GM19023 (cell line): ENCODE measurements around the gene CAMK2A.

Experiments used
- ATAC-seq: cut with Tn5 transposase; IDR thresholded peaks from one replicate; pipeline ENCODE4 v1.9.1; 2021; ENCODE audit warnings: mild to moderate bottlenecking, moderate library complexity; ENCODE audit not compliant: unreplicated experiment

CAMK2A gene

DNA sequence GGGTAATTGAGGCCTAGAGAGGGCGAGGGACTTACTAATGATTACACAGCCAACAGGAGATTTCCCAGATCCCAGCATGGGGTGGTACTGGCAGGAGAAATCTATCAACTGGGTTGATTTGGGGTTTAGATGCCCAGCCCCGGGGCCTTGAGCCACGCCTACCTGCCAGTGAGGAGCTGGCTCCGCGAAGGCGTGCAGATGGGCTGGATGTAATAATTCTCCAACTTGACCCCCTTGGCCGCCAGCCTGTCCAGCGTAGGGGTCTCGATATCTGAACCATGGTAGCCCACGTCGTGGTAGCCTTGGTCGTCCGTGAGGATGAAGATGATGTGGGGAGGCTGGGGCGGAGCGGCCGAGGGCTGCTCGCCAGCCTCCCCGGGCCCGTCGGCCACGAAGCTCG lies 12.3 kb upstream of the CAMK2A start:
- ATAC-seq = no peak

- no peak for ATAC-seq
These were observed 11.6 kb upstream of the CAMK2A start for GRCh38 chr5:150301170-150301505.

DNA sequence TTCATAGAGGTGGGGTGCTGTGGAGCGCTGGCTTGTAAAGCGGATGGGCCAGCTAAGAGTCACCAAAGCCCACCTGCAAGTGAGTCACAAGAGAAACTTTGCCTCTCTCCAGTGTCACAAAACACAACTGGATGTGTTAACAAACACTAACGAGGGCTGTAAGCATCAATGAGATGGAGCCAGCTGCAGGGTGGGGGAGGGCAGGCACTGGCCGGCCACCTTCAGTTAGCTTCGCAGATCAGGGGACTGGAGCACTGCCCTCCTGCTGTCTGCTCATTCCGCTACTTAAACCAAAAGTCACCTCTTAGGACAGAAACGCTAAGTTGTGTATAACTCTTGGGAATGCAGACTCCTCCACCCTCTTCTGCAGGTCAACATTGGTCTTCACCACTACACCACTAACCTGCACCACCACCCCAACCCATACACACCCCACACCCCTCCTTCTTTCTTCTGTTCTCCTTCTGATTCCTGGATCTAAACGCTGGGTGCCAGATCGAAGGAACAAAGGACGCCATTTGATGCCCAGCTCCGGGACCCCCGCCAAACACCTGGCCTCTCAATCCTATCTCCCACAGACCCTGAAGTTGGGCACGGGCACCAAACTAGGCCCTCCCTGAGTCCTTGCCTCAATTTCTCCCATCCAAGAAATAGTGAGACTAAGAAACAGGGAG lies 11.1 kb upstream of the CAMK2A start:
- ATAC-seq = no peak

DNA sequence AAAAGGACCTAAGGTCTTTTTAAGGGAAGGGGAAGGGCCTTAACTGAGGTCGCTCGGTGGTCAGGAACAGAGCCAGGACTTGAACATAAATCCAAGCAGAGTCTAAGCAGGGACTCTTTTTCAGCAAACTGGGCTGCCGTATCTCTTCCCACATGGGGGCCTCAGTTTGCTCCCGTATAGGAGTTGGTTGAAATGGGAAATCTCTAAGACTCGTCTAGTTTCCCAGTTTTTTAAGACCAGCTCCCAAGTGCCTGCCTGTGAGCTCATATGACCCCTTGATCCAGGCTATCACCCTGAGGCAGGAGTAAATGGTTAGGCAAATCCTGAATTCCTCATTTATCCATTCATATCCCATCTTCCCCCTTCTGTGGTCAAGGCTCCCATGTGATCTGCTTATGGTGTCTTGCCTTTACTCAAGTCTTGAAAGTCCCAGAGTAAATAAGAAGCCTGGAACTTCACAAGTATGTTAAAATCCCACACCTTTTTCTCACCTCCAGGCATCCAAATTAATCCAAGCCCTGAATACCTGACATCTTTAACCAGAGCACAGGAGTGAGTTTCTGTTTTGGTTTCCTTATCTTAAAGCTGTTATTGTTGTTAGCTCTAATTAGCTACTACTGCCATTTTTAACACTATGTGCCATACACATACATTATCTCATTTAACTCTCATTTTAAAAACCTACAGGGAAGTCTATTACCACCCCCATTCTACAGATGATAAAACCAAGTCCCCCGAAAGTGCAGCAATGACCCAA lies 10.2 kb upstream of the CAMK2A start:
- no peak for ATAC-seq

DNA sequence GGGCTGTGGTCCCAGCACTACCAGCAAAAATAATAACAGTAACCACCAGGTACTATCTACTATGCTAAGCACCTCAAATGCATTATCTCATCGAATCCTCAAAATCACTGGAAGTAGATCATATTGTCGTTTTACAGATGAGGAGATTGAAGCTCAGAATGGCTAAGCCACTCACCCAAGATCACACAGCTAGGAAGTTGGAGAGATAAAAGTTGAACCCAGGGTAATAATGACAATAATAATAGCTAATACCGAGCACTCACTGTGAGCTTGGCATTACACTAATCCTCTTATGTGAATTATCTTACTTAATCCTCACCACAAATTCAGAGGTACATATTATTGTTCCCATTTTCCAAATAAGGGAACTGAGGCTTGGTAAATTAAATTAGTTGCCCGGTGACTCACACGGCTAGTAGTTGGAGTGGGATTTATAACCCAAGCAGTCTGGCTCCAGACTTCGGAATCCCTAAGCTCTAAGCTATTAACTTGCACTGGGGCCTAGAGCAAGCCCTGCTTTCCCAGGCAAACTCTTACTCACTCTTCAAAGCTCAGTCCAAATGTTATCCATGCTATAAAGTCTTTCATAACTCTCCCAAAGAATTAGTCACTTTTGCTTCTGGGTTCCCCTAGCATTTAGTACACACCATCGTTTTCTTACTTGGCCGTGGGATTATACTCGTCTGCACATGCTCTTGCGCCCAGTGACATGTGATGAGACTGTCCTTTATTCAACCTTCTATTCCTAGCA lies 9.3 kb upstream of the CAMK2A start:
- no peak for ATAC-seq

- no peak for ATAC-seq
These were observed 8.5 kb upstream of the CAMK2A start for GRCh38 chr5:150297934-150298595.

GRCh38 chr5:150297236-150297890 lies 7.8 kb upstream of the CAMK2A start:
- ATAC-seq = no peak

GRCh38 chr5:150296496-150296895 lies 6.9 kb upstream of the CAMK2A start:
- no peak for ATAC-seq

GRCh38 chr5:150295741-150296486 lies 6.3 kb upstream of the CAMK2A start:
- no peak for ATAC-seq

- ATAC-seq = no peak
These were observed 5.6 kb upstream of the CAMK2A start for GRCh38 chr5:150295172-150295634.

GRCh38 chr5:150294551-150295071 lies 5.0 kb upstream of the CAMK2A start:
- ATAC-seq = no peak

DNA sequence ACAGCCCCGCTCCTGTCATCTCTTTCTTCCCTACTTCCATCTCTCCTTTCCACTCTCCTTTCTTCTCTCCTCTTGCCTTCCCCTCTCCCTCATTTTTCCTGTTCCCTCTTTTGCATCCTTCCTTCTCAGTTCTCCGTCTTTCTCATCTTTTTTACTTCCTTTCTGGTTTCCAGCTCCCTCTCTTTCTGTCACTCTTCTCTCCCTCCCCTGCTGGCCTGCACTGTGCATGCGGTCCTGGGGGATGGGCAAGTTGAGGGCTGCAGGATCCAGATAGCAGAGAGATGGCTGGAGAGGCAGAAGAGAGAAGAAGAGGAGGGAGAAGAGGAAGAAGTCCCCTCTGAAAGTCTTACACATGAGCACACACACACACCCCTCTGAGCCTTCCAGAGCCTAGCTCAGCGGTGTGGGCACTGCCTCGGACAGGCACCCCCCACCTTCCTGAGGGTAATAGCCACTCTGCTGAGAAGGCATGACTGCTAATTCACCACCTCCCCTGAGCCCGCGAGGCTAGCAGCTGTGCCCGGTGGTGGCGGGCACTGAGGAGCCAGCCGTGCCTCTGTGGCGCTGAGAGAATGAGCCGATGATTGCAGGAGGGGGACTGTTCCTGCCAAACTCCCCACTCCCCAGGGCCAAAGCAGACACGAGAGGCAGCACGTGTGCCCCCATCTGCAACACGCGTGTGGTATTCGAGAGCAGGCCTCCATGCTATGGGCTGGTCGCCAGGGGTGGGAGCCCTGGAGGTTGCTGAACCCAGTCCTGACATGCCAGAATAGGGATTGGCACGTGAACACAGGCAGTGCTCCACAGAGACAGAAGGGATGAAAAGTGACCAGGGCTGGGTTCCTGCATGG lies 3.7 kb upstream of the CAMK2A start:
- ATAC-seq = no peak

DNA sequence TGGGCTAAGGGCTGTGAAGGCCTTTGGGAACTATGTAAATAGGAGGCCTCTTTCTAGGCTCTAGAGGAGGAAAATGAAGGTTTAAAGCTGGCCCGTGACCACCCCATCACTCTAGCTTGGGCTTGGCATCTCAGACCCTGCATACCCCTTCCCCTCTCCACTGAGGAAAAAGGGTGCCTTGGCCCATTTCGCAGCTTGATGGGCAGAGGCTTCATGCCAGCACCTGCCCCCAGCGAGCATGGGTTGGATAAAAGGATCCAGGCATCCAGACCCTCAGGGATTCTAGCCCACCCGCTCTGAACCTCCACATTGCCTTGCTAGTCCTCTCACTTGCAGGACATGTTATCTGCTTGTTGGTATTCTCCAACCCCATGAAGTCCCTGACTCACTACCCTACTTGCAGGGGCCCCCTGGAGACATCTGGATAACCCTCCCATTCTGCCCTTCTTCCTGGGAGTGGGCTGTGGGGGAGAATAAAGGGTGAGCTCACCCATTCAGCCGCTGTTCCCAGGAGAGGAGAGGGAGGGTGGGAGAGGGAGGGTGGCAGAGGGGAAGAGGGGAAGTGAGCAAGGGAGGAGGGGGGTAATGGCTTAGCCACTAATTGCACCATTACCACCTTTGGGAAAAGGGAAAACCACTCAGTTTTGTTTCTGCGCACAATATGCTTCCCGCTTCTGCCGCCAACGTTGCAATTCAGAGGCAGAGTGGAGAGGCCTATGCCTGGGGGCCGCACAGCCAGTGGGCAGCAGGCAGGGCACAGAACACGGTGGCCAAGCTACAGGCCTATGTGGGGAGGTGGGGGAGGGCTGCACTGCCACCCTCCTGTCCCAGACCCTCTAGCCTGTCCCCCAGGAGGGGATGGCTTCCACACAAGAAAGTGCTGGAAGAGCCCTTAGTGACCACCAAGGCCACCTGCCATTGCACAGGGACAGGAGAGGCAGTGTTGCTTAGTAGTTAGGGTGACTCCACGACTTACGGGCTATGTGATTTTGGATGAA lies 2.1 kb upstream of the CAMK2A start:
- no peak for ATAC-seq

DNA sequence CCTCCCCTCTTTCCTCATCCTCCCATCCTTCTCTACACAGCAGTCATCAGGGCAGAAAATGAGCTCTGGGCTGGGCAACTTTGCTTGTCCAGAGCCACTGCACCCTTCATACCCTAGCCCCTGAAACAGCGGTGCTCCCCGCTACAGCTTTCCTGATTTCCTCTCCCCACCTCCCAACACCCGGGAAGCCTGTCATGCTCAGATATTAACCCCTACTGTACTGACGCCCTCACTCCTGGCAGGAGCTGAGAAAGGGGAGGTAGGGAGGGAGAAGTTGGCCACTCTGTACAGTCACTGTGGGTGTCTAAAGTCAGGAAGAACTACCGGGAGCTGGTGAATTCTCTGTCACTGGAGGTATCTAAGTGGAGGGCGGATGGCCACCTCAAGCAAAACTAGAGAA lies 782 bp downstream of the CAMK2A start:
- ATAC-seq = no peak

- ATAC-seq = no peak
These were observed 1.2 kb downstream of the CAMK2A start for GRCh38 chr5:150288361-150288760.

DNA sequence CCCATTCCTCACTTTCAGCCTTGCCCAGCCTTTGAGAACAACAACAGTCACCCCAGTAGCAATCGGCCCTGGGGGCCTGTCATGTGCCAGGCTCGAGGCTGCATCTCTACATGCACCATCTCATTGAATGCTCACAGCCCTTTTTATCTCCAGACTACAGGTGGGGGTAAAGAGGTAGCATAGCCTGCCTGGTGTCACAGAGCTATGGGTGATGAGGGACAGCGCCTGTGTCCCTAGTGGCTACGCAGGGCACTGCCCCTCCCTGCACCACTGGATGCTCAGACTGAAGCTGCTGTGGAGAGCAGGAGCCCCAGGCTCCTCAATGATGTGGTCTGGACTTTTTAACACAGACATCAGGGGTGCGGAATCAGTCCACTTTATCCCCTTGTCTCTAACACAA lies 2.8 kb downstream of the CAMK2A start:
- ATAC-seq = no peak

- ATAC-seq = no peak
These were observed 4.5 kb downstream of the CAMK2A start for GRCh38 chr5:150285114-150285513.

- ATAC-seq = no peak
These were observed 5.3 kb downstream of the CAMK2A start for GRCh38 chr5:150284311-150284710.
